ENCODE measurements around the gene ERVK3-1. TPM values are rescaled to one million over a fixed set of nuclear protein-coding genes. Genes with fewer than 3 reads are reported as not detected.

Gene ERVK3-1
- total RNA-seq, 2 experiments from 2014 or later = 40.6 to 43.0 TPM

GRCh38 chr19:58353717-58354477 is 48.7 kb downstream of the ERVK3-1 start:
- ATAC-seq = no peak
- ChIA-PET POLR2A (interaction anchor here (1.6 kb wide), 1 partner anchor 9 kb away, joined by 6 read pairs; the partner anchor contains the start of gene ZNF497), CTCF (no interaction called here)
- Mint-ChIP-seq H3K4me3 (no peak overlapping the region), H3K36me3 (ENCODE audit: low read depth) (peaks cover 21% of the 10 kb centered on the region), H3K27me3 (no peaks in the 10 kb centered on the region), H3K9me3 (no peaks in the 10 kb centered on the region), H3K4me1 (ENCODE audit: low read depth) (peaks cover 33% of the 10 kb centered on the region), H3K27ac (no peak overlapping the region)
- no peak for TF ChIP-seq CTCF (IDR thresholded peaks at IDR 0.05)
- intact Hi-C loops (cut with micrococcal nuclease) = no loop called here
- DNase-seq = no peak

GRCh38 chr19:58354478-58355030 is 49.4 kb downstream of the ERVK3-1 start:
- Mint-ChIP-seq H3K4me1 (ENCODE audit: low read depth) (peaks cover 27% of the 10 kb centered on the region), H3K27ac (no peak overlapping the region), H3K9me3 (no peaks in the 10 kb centered on the region), H3K36me3 (ENCODE audit: low read depth) (peaks cover 16% of the 10 kb centered on the region), H3K27me3 (no peaks in the 10 kb centered on the region), H3K4me3 (no peak overlapping the region)
- no peak for ATAC-seq
- ChIA-PET CTCF (no interaction called here), POLR2A (interaction anchor here (1.6 to 2.6 kb wide), 2 partner anchors 8 kb away, joined by 6 to 14 read pairs; partner anchors contain the start of gene ZNF497)
- intact Hi-C loops (cut with micrococcal nuclease) = no loop called here
- no peak for TF ChIP-seq CTCF (IDR thresholded peaks at IDR 0.05)
- no peak for DNase-seq

GRCh38 chr19:58355215-58355796 is 50.1 kb downstream of the ERVK3-1 start:
- Mint-ChIP-seq H3K27ac (no peak overlapping the region), H3K27me3 (no peaks in the 10 kb centered on the region), H3K4me1 (ENCODE audit: low read depth) (peaks cover 27% of the 10 kb centered on the region), H3K9me3 (no peaks in the 10 kb centered on the region), H3K4me3 (no peak overlapping the region), H3K36me3 (ENCODE audit: low read depth) (peaks cover 14% of the 10 kb centered on the region)
- POLR2A ChIA-PET = interaction anchor here (0.9 to 2.6 kb wide), 4 partner anchors 9 to 52 kb away, joined by 3 to 14 read pairs (median 6); partner anchors contain the start of gene RPS5
- CTCF ChIA-PET = interaction anchor here (0.8 kb wide), 1 partner anchor 8 kb away, joined by 3 read pairs; no protein-coding TSS in a partner anchor
- intact Hi-C loops (cut with micrococcal nuclease) = no loop called here
- TF ChIP-seq CTCF (IDR thresholded peaks at IDR 0.05) = no peak
- DNase-seq (no peak), ATAC-seq (no peak)

GRCh38 chr19:58355908-58356765 is 51.0 kb downstream of the ERVK3-1 start:
- ATAC-seq (peak; percentile 76), DNase-seq (peak; percentile 54)
- ChIA-PET POLR2A (interaction anchor here (0.8 to 2.6 kb wide), 10 partner anchors 7 to 421 kb away, joined by 3 to 14 read pairs (median 4); partner anchors contain the start of genes RPS5 and ZSCAN22), CTCF (interaction anchor here (0.9 kb wide), 2 partner anchors 46 to 164 kb away, joined by 3 read pairs; partner anchors contain the start of gene ZBTB45)
- no peak for TF ChIP-seq CTCF (IDR thresholded peaks at IDR 0.05)
- H3K27me3 Mint-ChIP-seq = no peaks in the 10 kb centered on the region
- intact Hi-C loops (cut with micrococcal nuclease) = no loop called here
- peaks cover 11% of the 10 kb centered on the region for H3K36me3 Mint-ChIP-seq (ENCODE audit: low read depth)
- H3K4me1 Mint-ChIP-seq (ENCODE audit: low read depth) = peaks cover 29% of the 10 kb centered on the region
- H3K27ac Mint-ChIP-seq = peak overlapping the region; percentile 34
- H3K4me3 Mint-ChIP-seq = peak overlapping the region; percentile 56
- no peaks in the 10 kb centered on the region for H3K9me3 Mint-ChIP-seq

Data from activated CD8-positive, alpha-beta T cell treated with anti-CD3 and anti-CD28 coated beads for 36 hours (primary cell).